A549 treated with DMSO at 1 μM for 4 hours (cell line): ENCODE results near the gene PRICKLE4. TPM values are rescaled to one million over a fixed set of nuclear protein-coding genes. Genes with fewer than 3 reads are reported as not detected.

ENCODE experiments used
- total RNA-seq: library from RNA; stranded (reverse); fragments of 200-300 nt; extraction: Qiagen RNA extraction; gene quantifications from 5 replicates; pipeline ENCODE4 v1.2.3, GENCODE V29; 2022; ENCODE audit warnings: low read depth

The PRICKLE4 gene
- total RNA-seq = 0.23 to 0.85 TPM (median 0.60 TPM) in 4 of 5 replicates, not detected in the other

DNA sequence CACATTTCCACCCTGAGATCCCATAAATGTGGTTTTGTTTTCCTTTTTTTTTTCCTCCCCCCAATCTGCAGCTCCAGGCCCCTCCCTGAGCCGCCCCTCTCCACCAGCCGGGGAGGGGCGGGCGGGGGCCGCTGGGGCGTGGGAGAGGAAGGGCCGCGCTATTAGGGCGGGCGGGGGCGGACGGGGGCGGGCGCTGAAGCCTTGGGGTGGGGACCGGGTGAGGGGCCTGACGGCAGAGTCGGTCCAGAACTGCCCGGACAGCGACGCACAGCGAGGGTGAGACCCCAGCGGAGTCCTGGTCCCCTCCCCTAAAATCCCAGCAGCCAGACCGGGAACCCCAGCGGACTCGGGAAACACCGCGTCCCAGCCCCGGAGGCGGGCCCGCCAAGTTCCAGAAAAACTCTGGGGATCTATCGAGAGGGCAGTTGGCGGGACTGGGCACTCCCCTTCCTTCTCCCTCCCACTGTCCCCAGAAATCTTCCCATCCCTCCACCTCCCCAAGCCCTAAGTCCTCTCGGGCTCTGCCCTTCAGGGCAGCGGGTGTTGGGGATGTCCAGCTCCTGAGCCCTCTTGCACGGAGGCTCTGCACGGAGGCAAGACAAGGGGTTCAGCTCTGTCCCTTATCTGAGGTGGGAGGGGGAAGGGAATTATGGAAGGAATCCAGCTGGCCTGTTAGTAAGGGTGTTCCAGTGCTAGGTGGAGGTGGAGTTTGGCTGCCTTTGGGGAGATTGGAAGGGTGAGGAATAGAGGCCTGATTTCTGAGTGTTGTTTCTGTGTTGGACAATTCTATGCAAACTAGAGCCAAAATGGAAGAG is at the start of gene PRICKLE4:
PRICKLE4 (plus strand) TSS at position 232 of the 815 bp plus-strand sequence. CDS start 2,692 bp downstream, outside the sequence.

DNA sequence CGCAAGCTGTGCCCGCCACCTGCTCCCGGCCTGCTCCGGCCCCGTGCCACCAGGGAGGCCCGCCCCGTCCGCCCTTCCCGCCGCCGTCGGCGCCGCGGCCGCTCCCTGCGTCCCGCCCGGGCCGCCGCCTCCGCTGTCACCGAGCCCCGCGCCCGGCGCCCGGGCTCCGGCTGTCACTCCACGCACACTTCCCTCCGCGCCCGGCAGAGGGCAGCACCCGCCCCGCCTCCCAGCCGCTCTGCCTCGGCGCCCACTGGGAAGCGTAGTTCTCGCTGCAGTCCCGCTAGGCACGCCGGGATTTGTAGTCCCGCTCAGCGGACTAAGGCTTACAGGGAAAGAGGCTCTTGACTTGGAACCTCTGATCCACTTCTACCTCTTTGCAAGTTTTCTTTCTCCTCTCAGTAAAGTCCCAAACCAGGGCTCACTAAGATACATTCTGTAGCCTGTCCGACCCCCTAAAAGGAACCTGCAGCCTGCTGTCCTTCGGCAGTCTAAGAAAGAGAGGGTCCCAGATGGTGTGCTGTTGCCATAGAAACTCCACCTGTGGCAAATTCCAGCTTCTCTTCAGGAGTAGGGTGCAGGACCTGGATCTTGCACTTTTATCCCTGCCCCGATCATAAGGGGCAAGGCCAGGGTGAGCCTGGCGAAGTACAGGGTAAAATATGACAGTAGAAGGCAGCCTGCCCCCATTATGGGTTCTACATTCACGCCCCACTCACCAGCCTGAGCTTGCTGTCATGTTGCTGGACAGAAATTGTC is 45.0 kb upstream of the PRICKLE4 start, which contains the start of gene TFEB:
TFEB (minus strand) TSS at position 182 of the 759 bp plus-strand sequence. CDS start 44,395 bp downstream, outside the sequence.

GRCh38 chr6:41747256-41748101 is 33.1 kb upstream of the PRICKLE4 start, which contains the start of gene PGC:
PGC (minus strand) TSS chr6:41747397; CDS start chr6:41747334, 63 bp downstream.

GRCh38 chr6:41779788-41780550 is 613 bp upstream of the PRICKLE4 start, which contains the start of gene FRS3:
FRS3 (minus strand) TSS chr6:41779900; CDS start chr6:41776987, 2,913 bp downstream.

GRCh38 chr6:41787219-41787917 is 6.8 kb downstream of the PRICKLE4 start, which contains the start of gene TOMM6:
TOMM6 (plus strand) TSS chr6:41787694; CDS start chr6:41787698, 4 bp downstream.

Other genes starting within 250 kb of the PRICKLE4 start
- 16.1 to 27.0 TPM (median 21.8 TPM) in 5 replicates for gene FOXP4, start 234.4 kb upstream of the PRICKLE4 start, total RNA-seq
- gene MDFI, start 142.3 kb upstream of the PRICKLE4 start, total RNA-seq = 0.61 to 1.0 TPM (median 0.82 TPM) in 5 replicates
- gene TFEB, start 45.2 kb upstream of the PRICKLE4 start, total RNA-seq = 4.3 to 6.1 TPM (median 5.5 TPM) in 5 replicates
- not detected in 5 replicates for gene PGC, start 33.4 kb upstream of the PRICKLE4 start, total RNA-seq
- 1.9 to 2.7 TPM (median 2.5 TPM) in 5 replicates for gene FRS3, start 882 bp upstream of the PRICKLE4 start, total RNA-seq
- gene TOMM6, start 6.9 kb downstream of the PRICKLE4 start, total RNA-seq = 274 to 318 TPM (median 309 TPM) in 5 replicates
- 1.1 to 1.9 TPM (median 1.5 TPM) in 5 replicates for gene USP49, start 114.6 kb downstream of the PRICKLE4 start, total RNA-seq
- 13.6 to 15.5 TPM (median 15.0 TPM) in 5 replicates for gene MED20, start 140.4 kb downstream of the PRICKLE4 start, total RNA-seq
- gene BYSL, start 140.7 kb downstream of the PRICKLE4 start, total RNA-seq = 41.1 to 49.0 TPM (median 42.6 TPM) in 5 replicates
- 159 to 199 TPM (median 189 TPM) in 5 replicates for gene CCND3, start 161.0 kb downstream of the PRICKLE4 start, total RNA-seq